D721Med (cell line): ENCODE measurements around the gene EGFL7.

Experiments used
- DNase-seq: peaks from one replicate; pipeline ENCODE4 v3.0.0; 2011; ENCODE audit warnings: low spot score; ENCODE audit not compliant: insufficient read length
- FAIRE-seq: peaks from 2 replicates; lab custom pipeline; 2011; peaks lifted over from hg19 to GRCh38; lab: Jason Lieb, UNC
- TF ChIP-seq, protein P1 (sequence below): IDR thresholded peaks from 2 replicates; pipeline ENCODE4 v1.5.1; 2012; ENCODE audit warnings: mild to moderate bottlenecking, control low read depth; ENCODE audit not compliant: insufficient read depth; ENCODE audit errors: missing control alignments

The EGFL7 gene

DNA sequence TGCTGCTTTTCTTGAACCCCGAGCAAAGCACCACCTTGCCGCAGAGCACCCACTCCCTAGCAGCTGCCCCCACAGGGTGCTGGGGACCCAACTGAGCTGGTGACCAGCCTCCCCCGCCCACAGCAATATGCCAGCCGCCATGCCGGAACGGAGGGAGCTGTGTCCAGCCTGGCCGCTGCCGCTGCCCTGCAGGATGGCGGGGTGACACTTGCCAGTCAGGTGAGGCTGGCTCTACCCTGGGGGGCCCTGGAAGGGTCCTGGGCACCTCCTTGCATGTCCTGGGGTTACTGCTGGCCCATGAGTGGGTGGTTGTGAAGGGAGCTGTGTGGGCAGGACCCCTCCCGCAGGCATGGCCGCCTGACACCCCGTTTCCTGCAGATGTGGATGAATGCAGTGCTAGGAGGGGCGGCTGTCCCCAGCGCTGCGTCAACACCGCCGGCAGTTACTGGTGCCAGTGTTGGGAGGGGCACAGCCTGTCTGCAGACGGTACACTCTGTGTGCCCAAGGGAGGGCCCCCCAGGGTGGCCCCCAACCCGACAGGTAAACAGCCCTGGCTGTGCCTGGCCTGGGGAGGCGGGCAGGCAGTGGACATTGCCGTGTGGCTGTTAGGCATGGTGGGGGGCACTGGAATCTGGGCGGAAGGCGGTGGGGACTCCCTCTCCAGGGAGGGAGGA lies 7.2 kb downstream of the EGFL7 start:
- TF ChIP-seq, protein P1, sequence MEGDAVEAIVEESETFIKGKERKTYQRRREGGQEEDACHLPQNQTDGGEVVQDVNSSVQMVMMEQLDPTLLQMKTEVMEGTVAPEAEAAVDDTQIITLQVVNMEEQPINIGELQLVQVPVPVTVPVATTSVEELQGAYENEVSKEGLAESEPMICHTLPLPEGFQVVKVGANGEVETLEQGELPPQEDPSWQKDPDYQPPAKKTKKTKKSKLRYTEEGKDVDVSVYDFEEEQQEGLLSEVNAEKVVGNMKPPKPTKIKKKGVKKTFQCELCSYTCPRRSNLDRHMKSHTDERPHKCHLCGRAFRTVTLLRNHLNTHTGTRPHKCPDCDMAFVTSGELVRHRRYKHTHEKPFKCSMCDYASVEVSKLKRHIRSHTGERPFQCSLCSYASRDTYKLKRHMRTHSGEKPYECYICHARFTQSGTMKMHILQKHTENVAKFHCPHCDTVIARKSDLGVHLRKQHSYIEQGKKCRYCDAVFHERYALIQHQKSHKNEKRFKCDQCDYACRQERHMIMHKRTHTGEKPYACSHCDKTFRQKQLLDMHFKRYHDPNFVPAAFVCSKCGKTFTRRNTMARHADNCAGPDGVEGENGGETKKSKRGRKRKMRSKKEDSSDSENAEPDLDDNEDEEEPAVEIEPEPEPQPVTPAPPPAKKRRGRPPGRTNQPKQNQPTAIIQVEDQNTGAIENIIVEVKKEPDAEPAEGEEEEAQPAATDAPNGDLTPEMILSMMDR, result no peak
- FAIRE-seq (no peak), DNase-seq (no peak)

DNA sequence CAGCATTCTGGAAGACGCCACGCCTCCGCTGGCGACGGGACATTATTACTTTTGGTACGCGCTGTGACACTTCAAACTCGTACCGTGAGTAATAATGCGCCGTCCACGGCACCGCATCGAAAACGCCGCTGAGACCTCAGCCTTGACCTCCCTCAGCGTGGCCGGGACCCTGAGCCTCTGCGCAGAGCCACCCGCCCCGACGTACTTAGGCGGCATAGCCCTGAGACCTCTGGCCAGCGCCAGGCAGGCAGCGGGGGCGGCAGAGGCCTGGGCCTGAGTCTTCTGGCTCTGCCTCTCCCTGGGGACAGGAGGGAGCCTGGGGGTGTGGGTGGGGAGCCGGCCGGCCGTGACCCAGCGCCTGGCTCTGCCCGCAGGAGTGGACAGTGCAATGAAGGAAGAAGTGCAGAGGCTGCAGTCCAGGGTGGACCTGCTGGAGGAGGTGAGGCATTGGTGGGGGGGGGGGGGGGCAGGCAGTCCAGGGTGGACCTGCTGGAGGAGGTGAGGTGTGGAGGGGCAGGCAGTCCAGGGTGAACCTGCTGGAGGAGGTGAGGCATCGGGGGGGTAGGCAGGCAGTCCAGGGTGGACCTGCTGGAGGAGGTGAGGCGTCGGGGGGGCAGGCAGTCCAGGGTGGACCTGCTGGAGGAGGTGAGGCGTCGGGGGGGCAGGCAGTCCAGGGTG lies 8.0 kb downstream of the EGFL7 start:
- no peak for DNase-seq
- TF ChIP-seq, protein P1, result no peak
- FAIRE-seq, result no peak

DNA sequence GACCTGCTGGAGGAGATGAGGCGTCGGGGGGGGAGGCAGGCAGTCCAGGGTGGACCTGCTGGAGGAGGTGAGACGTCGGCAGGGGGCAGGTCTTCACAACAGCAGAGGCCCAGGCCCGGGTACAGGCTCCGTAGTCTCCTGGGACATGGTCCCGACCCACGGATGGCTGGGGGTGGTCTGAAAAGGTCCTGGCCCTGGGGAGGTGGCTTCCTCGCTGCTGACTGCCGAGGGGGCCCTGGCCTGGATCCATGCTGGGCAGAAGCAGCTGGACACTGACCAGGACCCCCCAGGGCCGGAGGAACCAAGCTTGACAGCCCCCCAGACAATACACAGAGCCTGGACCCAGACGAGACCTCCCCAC lies 8.5 kb downstream of the EGFL7 start:
- FAIRE-seq (no peak), DNase-seq (no peak)
- TF ChIP-seq, protein P1, result no peak

DNA sequence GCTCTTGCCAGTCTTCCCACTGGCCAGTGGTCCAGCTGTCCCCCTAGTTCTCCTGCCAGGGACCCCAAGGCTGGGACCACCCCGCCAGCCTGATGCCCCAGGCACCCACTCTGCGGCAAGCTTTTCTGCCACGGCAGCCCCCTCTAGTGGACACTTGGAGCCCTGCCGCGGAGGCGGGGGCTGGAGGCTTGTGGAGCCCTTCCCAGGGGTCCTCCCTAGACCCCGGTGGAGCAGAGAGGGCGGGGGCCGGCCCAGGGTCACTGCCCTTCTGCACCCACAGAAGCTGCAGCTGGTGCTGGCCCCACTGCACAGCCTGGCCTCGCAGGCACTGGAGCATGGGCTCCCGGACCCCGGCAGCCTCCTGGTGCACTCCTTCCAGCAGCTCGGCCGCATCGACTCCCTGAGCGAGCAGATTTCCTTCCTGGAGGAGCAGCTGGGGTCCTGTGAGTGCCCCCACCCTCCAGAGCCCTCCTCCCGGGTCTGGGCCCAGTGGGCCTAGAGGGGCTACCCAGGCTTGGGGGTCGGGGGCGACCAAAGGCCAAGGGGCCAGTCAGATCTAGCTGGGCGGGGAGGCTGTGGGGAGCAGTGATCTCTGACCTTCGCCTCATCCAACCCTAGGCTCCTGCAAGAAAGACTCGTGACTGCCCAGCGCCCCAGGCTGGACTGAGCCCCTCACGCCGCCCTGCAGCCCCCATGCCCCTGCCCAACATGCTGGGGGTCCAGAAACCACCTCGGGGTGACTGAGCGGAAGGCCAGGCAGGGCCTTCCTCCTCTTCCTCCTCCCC lies 9.1 kb downstream of the EGFL7 start:
- no peak for FAIRE-seq
- peak; percentile 92 for DNase-seq
- TF ChIP-seq, protein P1, result peak; percentile 60

DNA sequence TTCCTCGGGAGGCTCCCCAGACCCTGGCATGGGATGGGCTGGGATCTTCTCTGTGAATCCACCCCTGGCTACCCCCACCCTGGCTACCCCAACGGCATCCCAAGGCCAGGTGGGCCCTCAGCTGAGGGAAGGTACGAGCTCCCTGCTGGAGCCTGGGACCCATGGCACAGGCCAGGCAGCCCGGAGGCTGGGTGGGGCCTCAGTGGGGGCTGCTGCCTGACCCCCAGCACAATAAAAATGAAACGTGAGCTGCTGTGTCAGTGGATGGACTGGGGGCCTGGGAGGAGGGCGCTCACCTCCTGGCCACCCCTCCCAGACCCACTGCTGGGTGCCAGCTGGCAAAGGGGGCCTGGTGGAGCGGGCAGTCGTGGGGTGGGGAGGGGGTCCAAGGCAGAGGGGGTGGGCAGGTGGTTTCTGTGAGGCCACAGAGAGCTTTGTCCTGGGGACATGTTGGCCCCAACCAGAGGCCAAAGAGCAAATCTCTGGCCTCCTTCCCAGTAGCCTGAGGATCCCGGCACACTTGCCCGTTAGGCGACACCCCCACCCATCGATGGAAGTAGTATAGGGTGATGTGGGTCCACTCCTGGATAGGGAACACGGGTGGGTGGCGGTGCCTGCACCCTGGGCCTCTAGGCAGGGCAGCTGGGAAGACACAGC lies 9.8 kb downstream of the EGFL7 start:
- DNase-seq (no peak), FAIRE-seq (no peak)
- TF ChIP-seq, protein P1, result no peak

DNA sequence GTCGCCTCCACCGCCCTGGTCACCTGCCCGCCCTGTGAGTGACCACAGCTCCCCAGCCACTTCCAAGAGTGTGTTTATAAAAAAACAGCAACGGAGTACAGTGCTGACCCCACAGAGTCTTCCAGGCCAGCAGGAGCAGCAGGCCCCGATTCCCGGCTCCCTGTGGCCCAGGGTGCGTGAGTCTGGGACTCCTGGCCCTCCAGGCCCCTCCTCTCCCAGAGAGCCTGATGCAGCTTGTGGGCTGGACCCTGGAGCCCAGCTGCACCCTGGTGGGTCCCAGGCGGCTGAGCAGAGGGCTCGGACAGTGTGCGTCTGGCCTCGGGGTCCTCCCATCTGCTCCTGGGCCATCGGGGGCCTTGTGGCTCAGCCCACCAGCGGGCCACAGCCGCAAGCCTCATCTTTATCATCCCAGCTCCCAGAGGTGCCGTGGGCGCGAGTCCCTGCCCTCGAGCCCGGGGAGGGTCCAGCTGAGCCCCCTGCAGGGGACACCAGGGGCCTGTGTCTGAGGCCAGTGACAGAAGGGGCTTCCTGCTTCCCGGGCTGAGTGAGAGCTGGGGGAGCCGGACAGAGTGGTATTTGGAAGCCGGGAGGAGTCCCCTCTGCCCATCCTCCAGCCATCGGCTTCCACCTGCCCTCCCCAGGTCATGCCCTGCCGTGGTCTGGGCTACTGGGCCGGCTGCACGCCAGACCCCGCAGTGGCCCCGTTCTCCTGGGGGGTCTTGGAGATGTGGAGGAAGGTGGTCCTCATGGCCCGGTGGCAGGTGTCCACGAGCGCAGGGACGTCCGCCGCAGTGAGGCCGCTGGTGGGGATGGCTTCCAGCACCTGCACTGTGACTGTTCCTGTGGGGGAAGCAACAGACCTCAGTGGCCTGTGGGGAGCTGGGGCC lies 10.6 kb downstream of the EGFL7 start:
- FAIRE-seq, result no peak
- TF ChIP-seq, protein P1, result no peak
- DNase-seq, result no peak
